HG03565 (cell line): ENCODE measurements around the gene SPATA20.

Experiments used
- ATAC-seq: cut with Tn5 transposase; IDR thresholded peaks from one replicate; pipeline ENCODE4 v1.9.1; 2021; ENCODE audit warnings: mild to moderate bottlenecking, moderate library complexity; ENCODE audit not compliant: unreplicated experiment

SPATA20 gene

GRCh38 chr17:50519141-50519834 is 27.7 kb upstream of the SPATA20 start:
- ATAC-seq: no peak

- no peak for ATAC-seq
Observed at GRCh38 chr17:50520483-50520882, 26.5 kb upstream of the SPATA20 start.

- ATAC-seq: no peak
Observed at GRCh38 chr17:50521514-50521913, 25.5 kb upstream of the SPATA20 start.

GRCh38 chr17:50522766-50523165 is 24.2 kb upstream of the SPATA20 start:
- no peak for ATAC-seq

- ATAC-seq: no peak
Observed at GRCh38 chr17:50523208-50523607, 23.8 kb upstream of the SPATA20 start.

- ATAC-seq: no peak
Observed at GRCh38 chr17:50524838-50525237, 22.1 kb upstream of the SPATA20 start.

GRCh38 chr17:50527155-50527762 is 19.7 kb upstream of the SPATA20 start:
- no peak for ATAC-seq

GRCh38 chr17:50527949-50528474 is 19.0 kb upstream of the SPATA20 start:
- ATAC-seq: no peak

- no peak for ATAC-seq
Observed at GRCh38 chr17:50529849-50530248, 17.1 kb upstream of the SPATA20 start.

GRCh38 chr17:50531428-50532025 is 15.4 kb upstream of the SPATA20 start:
- ATAC-seq: no peak

GRCh38 chr17:50532452-50533024 is 14.4 kb upstream of the SPATA20 start, which contains the start of gene EPN3:
EPN3 (plus strand) TSS chr17:50532735; CDS start chr17:50536557, 3,822 bp downstream.
- ATAC-seq: no peak

GRCh38 chr17:50533185-50533584 is 13.8 kb upstream of the SPATA20 start:
- no peak for ATAC-seq

GRCh38 chr17:50533720-50534148 is 13.2 kb upstream of the SPATA20 start:
- no peak for ATAC-seq

GRCh38 chr17:50534222-50534978 is 12.6 kb upstream of the SPATA20 start:
- no peak for ATAC-seq

- ATAC-seq: no peak
Observed at GRCh38 chr17:50534979-50535326, 12.0 kb upstream of the SPATA20 start.

- ATAC-seq: no peak
Observed at GRCh38 chr17:50535407-50535806, 11.6 kb upstream of the SPATA20 start.

- no peak for ATAC-seq
Observed at GRCh38 chr17:50536683-50537646, 10.0 kb upstream of the SPATA20 start.

GRCh38 chr17:50537721-50538548 is 9.0 kb upstream of the SPATA20 start:
- ATAC-seq: no peak
